Gastrocnemius medialis (tissue), 4 donors: ENCODE measurements around the gene TFCP2L1. TPM values are rescaled to one million over a fixed set of nuclear protein-coding genes. Genes with fewer than 3 reads are reported as not detected.
"Not testable (repeated sequence)": the region's sequence is repeated elsewhere in the genome, so short reads cannot be mapped to it uniquely, and the experiment has no call there.

Source experiments
- ATAC-seq, 2 donors: fragments of 150-250 bp; one replicate each; pipeline ENCODE4 v1.9.1; 2016
- DNase-seq, 2 donors: peaks; one replicate each; pipeline ENCODE4 v3.0.0-alpha.2; 2019
- H3K27ac ChIP-seq, 4 donors: fragments of 200-600 bp; sonication (generic); 1 replicate in 1 of 4; 2 replicates in 3 of 4; pipeline ENCODE4 v1.5.1; 2016 to 2018; ENCODE audit warnings: mild to moderate bottlenecking in 2 of 4, moderate library complexity in 1 of 4
- H3K27me3 ChIP-seq, 3 donors: fragments of 200-600 bp; sonication (generic) in 2 of 3; 1 replicate in 1 of 3; 2 replicates in 2 of 3; pipeline versions ENCODE4 v1.5.1 to v1.6.0; 2016 to 2019; ENCODE audit warnings: mild to moderate bottlenecking in 1 of 3, moderate library complexity in 1 of 3
- H3K36me3 ChIP-seq, 2 donors: fragments of 200-600 bp; sonication (generic) in 1 of 2; one replicate each; pipeline ENCODE4 v1.5.1; 2017 to 2018
- H3K4me1 ChIP-seq, 2 donors: fragments of 200-600 bp; sonication (generic) in 1 of 2; one replicate each; pipeline ENCODE4 v1.5.1; 2016 to 2017; ENCODE audit warnings: mild to moderate bottlenecking in 2 of 2
- H3K4me3 ChIP-seq, 4 donors: fragments of 200-600 bp; sonication (generic) in 3 of 4; 1 replicate in 1 of 4; 2 replicates in 3 of 4; pipeline ENCODE4 v1.5.1; 2016 to 2019; ENCODE audit warnings: mild to moderate bottlenecking in 2 of 4
- H3K9me3 ChIP-seq, 3 donors: fragments of 200-600 bp; sonication (generic) in 2 of 3; 1 replicate in 1 of 3; 2 replicates in 2 of 3; pipeline ENCODE4 v1.5.1; 2016 to 2019
- CTCF ChIP-seq, 5 experiments: fragments of 450-650 bp in 3 of 5; fragments of 200-600 bp in 2 of 5; sonication (generic) in 2 of 5; IDR thresholded peaks in 4 of 5; conservative IDR thresholded peaks in 1 of 5; 1 replicate in 4 of 5; 2 replicates in 1 of 5; pipeline ENCODE4 v1.5.1; 2016 to 2019; ENCODE audit warnings: antibody characterized with exemption in 5 of 5, mild to moderate bottlenecking in 3 of 5, moderate library complexity in 3 of 5
- POLR2A ChIP-seq, 2 donors: fragments of 450-650 bp; IDR thresholded peaks; one replicate each; pipeline ENCODE4 v1.6.1; 2017; ENCODE audit warnings: antibody characterized with exemption in 2 of 2, mild to moderate bottlenecking in 2 of 2, moderate library complexity in 2 of 2
- in situ Hi-C, 4 donors: fragments of 200-750 bp; cut with MboI; loops; one replicate each; pipeline versions ENCODE4 v1.15.0 to v1.8.0; 2017; ENCODE audit warnings: low sequenced_read_pairs in 4 of 4
- intact Hi-C: fragments of 100-400 bp; cut with DNase I; formaldehyde crosslinking; loops from one replicate; pipeline ENCODE4 v1.15.1; 2023; ENCODE audit warnings: low total_unique reads
- total RNA-seq, 4 donors: library from RNA; depleted of rRNA; stranded (reverse); fragments of >200 nt; gene quantifications; one replicate each; pipeline versions ENCODE4 v1.1.0 to v1.2.3, GENCODE V29; 2016

Gene TFCP2L1
- total RNA-seq, 4 donors from 2014 or later, result 1.2 to 3.2 (median 1.8) TPM

GRCh38 chr2:121232626-121233265 is 52.3 kb downstream of the TFCP2L1 start:
- Histone ChIP-seq H3K4me1 (no peaks in the 10 kb centered on the region), H3K4me3 (no peak overlapping the region), H3K36me3 (no peaks in the 10 kb centered on the region), H3K27me3 (no peaks in the 10 kb centered on the region), H3K27ac (no peak overlapping the region), H3K9me3 (no peaks in the 10 kb centered on the region)
- DNase-seq (no peak), ATAC-seq (no peak)
- TF ChIP-seq CTCF (IDR thresholded peaks at IDR 0.05 in 4 of 5, conservative IDR thresholded peaks at IDR 0.05 in 1 of 5) (no peak), POLR2A (IDR thresholded peaks at IDR 0.05) (no peak)
- in situ Hi-C loops (no loop called here), intact Hi-C loops (no loop called here)

GRCh38 chr2:121231385-121232000 is 53.5 kb downstream of the TFCP2L1 start:
- DNase-seq (no peak), ATAC-seq (no peak)
- Histone ChIP-seq H3K9me3 (no peaks in the 10 kb centered on the region), H3K36me3 (no peaks in the 10 kb centered on the region), H3K4me3 (no peak overlapping the region), H3K27me3 (no peaks in the 10 kb centered on the region), H3K4me1 (no peaks in the 10 kb centered on the region), H3K27ac (no peak overlapping the region)
- in situ Hi-C loops, result no loop called here
- intact Hi-C loops, result no loop called here
- TF ChIP-seq POLR2A (IDR thresholded peaks at IDR 0.05) (no peak), CTCF (IDR thresholded peaks at IDR 0.05 in 4 of 5, conservative IDR thresholded peaks at IDR 0.05 in 1 of 5) (no peak)

- Histone ChIP-seq H3K27me3 (no peaks in the 10 kb centered on the region), H3K4me1 (no peaks in the 10 kb centered on the region), H3K9me3 (no peaks in the 10 kb centered on the region), H3K4me3 (no peak overlapping the region), H3K27ac (no peak overlapping the region), H3K36me3 (no peaks in the 10 kb centered on the region)
- intact Hi-C loops, result loop anchor here (10.0 kb wide), 1 partner anchor 84 kb away; no protein-coding TSS in a partner anchor
- in situ Hi-C loops, result no loop called here
- ATAC-seq (no peak), DNase-seq (no peak)
- no peak for TF ChIP-seq POLR2A (IDR thresholded peaks at IDR 0.05)
- TF ChIP-seq CTCF (IDR thresholded peaks at IDR 0.05 in 4 of 5, conservative IDR thresholded peaks at IDR 0.05 in 1 of 5), result no peak
These were observed 56.5 kb downstream of the TFCP2L1 start for GRCh38 chr2:121228521-121228920.

- ATAC-seq, H3K27me3 ChIP-seq, in situ Hi-C loops, H3K27ac ChIP-seq, H3K4me3 ChIP-seq, H3K36me3 ChIP-seq, DNase-seq, H3K9me3 ChIP-seq, H3K4me1 ChIP-seq: not testable (repeated sequence)
- intact Hi-C loops, result loop anchor here (10.0 kb wide), 1 partner anchor 83 kb away; no protein-coding TSS in a partner anchor
These were observed 57.4 kb downstream of the TFCP2L1 start for GRCh38 chr2:121227381-121228144.

- H3K9me3 ChIP-seq, H3K27me3 ChIP-seq, H3K4me3 ChIP-seq, H3K36me3 ChIP-seq, in situ Hi-C loops, H3K4me1 ChIP-seq, ATAC-seq, DNase-seq, H3K27ac ChIP-seq: not testable (repeated sequence)
- intact Hi-C loops, result loop anchor here (10.0 kb wide), 1 partner anchor 81 kb away; no protein-coding TSS in a partner anchor
These were observed 59.3 kb downstream of the TFCP2L1 start for GRCh38 chr2:121225681-121226080.
